ENCODE measurements around the gene FHOD3. TPM values are rescaled to one million over a fixed set of nuclear protein-coding genes. Genes with fewer than 3 reads are reported as not detected.

Gene FHOD3
- total RNA-seq, 1 experiment from 2014 or later, result 0.34 TPM

DNA sequence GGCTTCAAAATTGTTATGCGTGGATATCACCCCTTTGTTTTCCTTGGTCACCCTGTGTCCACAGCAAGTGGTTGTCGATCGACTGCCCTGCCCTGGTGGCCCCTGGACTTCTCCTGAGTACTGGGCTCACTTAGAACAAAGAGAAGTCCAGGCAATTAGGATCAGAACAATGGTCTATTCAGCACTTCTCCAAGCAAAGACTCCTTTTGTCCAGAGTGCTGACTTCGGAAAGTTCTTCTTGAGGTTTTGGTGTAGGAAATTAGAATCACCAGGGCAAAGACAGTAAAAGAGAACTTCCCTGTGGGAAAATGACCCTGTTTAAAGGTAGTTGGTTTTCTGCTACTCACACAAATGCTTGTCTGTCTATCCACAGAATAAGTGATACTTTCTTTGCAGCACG lies 173.9 kb downstream of the FHOD3 start:
- peaks cover 20% of the 10 kb centered on the region for H3K27me3 ChIP-seq (replicated peaks; ENCODE audit: insufficient read depth, low read depth, low read length, poor library complexity)
- TF ChIP-seq CTCF (conservative IDR thresholded peaks at IDR 0.05; ENCODE audit: low read depth, low read length) (no peak), EZH2 (IDR thresholded peaks at IDR 0.05; ENCODE audit: borderline replicate concordance, low read depth, low read length, poor library complexity, severe bottlenecking) (no peak)
- CTCF ChIA-PET, result no interaction called here
- no peaks in the 10 kb centered on the region for H3K9me3 ChIP-seq (ENCODE audit: low read depth, low read length, poor library complexity, severe bottlenecking)
- no peaks in the 10 kb centered on the region for H3K36me3 ChIP-seq (ENCODE audit: insufficient read depth, low read length, poor library complexity, severe bottlenecking)
- no peak overlapping the region for H3K27ac ChIP-seq (ENCODE audit: low read depth, low read length, poor library complexity, severe bottlenecking)
- H3K4me1 ChIP-seq (ENCODE audit: insufficient read depth, low read length, poor library complexity, severe bottlenecking), result no peaks in the 10 kb centered on the region
- BruUV-seq (replicated peaks), result no TSS peak
- intact Hi-C loops (cut with micrococcal nuclease; ENCODE audit: unreplicated experiment), result no loop called here
- POLR2A ChIA-PET (ENCODE audit: low non-redundant PET), result no interaction called here
- DNase-seq (ENCODE audit: low spot score), result no peak
- no peak overlapping the region for H3K4me3 ChIP-seq (ENCODE audit: low read depth, low read length, poor library complexity, severe bottlenecking)

DNA sequence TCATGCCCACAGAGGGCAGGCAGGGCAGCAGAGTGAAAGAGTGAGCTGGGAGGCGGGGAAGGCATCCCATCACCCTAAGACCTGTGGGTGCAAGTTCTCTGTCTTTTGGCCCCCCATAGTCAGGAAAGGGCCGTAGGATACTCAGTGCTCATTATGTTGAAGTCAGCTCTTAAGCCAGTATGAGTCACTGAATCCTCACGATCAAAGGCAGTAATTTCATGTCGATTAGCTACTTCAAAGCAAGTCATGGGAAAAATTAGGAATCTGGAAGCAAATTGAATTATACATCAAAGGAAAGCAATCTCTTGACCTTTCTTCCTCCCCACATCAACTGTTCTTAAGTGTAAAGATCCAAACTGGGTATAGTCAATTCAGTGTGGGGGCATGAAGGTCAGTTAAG lies 178.9 kb downstream of the FHOD3 start:
- BruUV-seq (replicated peaks), result no TSS peak
- H3K36me3 ChIP-seq (ENCODE audit: insufficient read depth, low read length, poor library complexity, severe bottlenecking), result no peaks in the 10 kb centered on the region
- no peak overlapping the region for H3K27ac ChIP-seq (ENCODE audit: low read depth, low read length, poor library complexity, severe bottlenecking)
- DNase-seq (ENCODE audit: low spot score), result no peak
- H3K4me1 ChIP-seq (ENCODE audit: insufficient read depth, low read length, poor library complexity, severe bottlenecking), result no peaks in the 10 kb centered on the region
- H3K9me3 ChIP-seq (ENCODE audit: low read depth, low read length, poor library complexity, severe bottlenecking), result no peaks in the 10 kb centered on the region
- TF ChIP-seq CTCF (conservative IDR thresholded peaks at IDR 0.05; ENCODE audit: low read depth, low read length) (no peak), EZH2 (IDR thresholded peaks at IDR 0.05; ENCODE audit: borderline replicate concordance, low read depth, low read length, poor library complexity, severe bottlenecking) (no peak)
- H3K27me3 ChIP-seq (replicated peaks; ENCODE audit: insufficient read depth, low read depth, low read length, poor library complexity), result peaks cover 3% of the 10 kb centered on the region
- POLR2A ChIA-PET (ENCODE audit: low non-redundant PET), result no interaction called here
- CTCF ChIA-PET, result no interaction called here
- no peak overlapping the region for H3K4me3 ChIP-seq (ENCODE audit: low read depth, low read length, poor library complexity, severe bottlenecking)
- intact Hi-C loops (cut with micrococcal nuclease; ENCODE audit: unreplicated experiment), result no loop called here

- ChIA-PET POLR2A (ENCODE audit: low non-redundant PET) (no interaction called here), CTCF (no interaction called here)
- H3K36me3 ChIP-seq (ENCODE audit: insufficient read depth, low read length, poor library complexity, severe bottlenecking), result no peaks in the 10 kb centered on the region
- H3K27ac ChIP-seq (ENCODE audit: low read depth, low read length, poor library complexity, severe bottlenecking), result no peak overlapping the region
- H3K4me1 ChIP-seq (ENCODE audit: insufficient read depth, low read length, poor library complexity, severe bottlenecking), result no peaks in the 10 kb centered on the region
- no peaks in the 10 kb centered on the region for H3K9me3 ChIP-seq (ENCODE audit: low read depth, low read length, poor library complexity, severe bottlenecking)
- no TSS peak for BruUV-seq (replicated peaks)
- intact Hi-C loops (cut with micrococcal nuclease; ENCODE audit: unreplicated experiment), result no loop called here
- no peak for DNase-seq (ENCODE audit: low spot score)
- H3K4me3 ChIP-seq (ENCODE audit: low read depth, low read length, poor library complexity, severe bottlenecking), result no peak overlapping the region
- TF ChIP-seq CTCF (conservative IDR thresholded peaks at IDR 0.05; ENCODE audit: low read depth, low read length) (no peak), EZH2 (IDR thresholded peaks at IDR 0.05; ENCODE audit: borderline replicate concordance, low read depth, low read length, poor library complexity, severe bottlenecking) (no peak)
- peaks cover 3% of the 10 kb centered on the region for H3K27me3 ChIP-seq (replicated peaks; ENCODE audit: insufficient read depth, low read depth, low read length, poor library complexity)
Observed at GRCh38 chr18:36477776-36478175, 180.3 kb downstream of the FHOD3 start.

All from A673 (cell line).